Measurements from ENCODE around the gene VPS18. TPM values are rescaled to one million over a fixed set of nuclear protein-coding genes. Genes with fewer than 3 reads are reported as not detected.
A peak's percentile ranks its signal among the peaks of the same experiment; 100 is the strongest.

Gene VPS18
- total RNA-seq, 1 experiment from 2014 or later = 9.6 TPM

- no peak for TF ChIP-seq CTCF (conservative IDR thresholded peaks at IDR 0.05)
- TF ChIP-seq EZH2 (IDR thresholded peaks at IDR 0.05; ENCODE audit: low read depth) = no peak
- Histone ChIP-seq H3K9me2 (ENCODE audit: insufficient read depth) (no peaks in the 10 kb centered on the region), H4K20me1 (ENCODE audit: insufficient read depth) (no peaks in the 10 kb centered on the region), H3K9me3 (ENCODE audit: insufficient read depth, low read depth) (no peaks in the 10 kb centered on the region), H3K4me1 (replicated peaks; ENCODE audit: insufficient read depth) (peaks cover 9% of the 10 kb centered on the region), H2AFZ (no peak overlapping the region), H3K4me3 (no peak overlapping the region), H3K36me3 (ENCODE audit: low read depth) (no peaks in the 10 kb centered on the region), H3K27me3 (ENCODE audit: insufficient read depth, low read depth) (no peaks in the 10 kb centered on the region), H3K27ac (no peak overlapping the region), H3F3A (ENCODE audit: insufficient read depth, low read depth) (peaks cover 6% of the 10 kb centered on the region; the same call in 1 of the 2 replicates), H3K4me2 (no peak overlapping the region), H3K79me2 (ENCODE audit: low read depth) (no peaks in the 10 kb centered on the region)
- peak in 1 of 2 experiments; percentile 57 for DNase-seq
- POLR2A ChIA-PET (ENCODE audit: unreplicated experiment) = no interaction called here
- intact Hi-C loops (cut with micrococcal nuclease; ENCODE audit: unreplicated experiment) = no loop called here
- no TSS peak for BruUV-seq (replicated peaks)
- CTCF ChIA-PET = interaction anchor here (2.7 kb wide), 1 partner anchor 15 kb away, joined by 8 read pairs; the partner anchor contains the start of gene RHOV
Observed at GRCh38 chr15:40889112-40889511, 5.1 kb upstream of the VPS18 start.

GRCh38 chr15:40891138-40891537, 3.1 kb upstream of the VPS18 start:
- Histone ChIP-seq H3K36me3 (ENCODE audit: low read depth) (no peaks in the 10 kb centered on the region), H3K4me1 (replicated peaks; ENCODE audit: insufficient read depth) (peaks cover 20% of the 10 kb centered on the region), H3K27ac (no peak overlapping the region), H3K79me2 (ENCODE audit: low read depth) (peaks cover 17% of the 10 kb centered on the region), H4K20me1 (ENCODE audit: insufficient read depth) (no peaks in the 10 kb centered on the region), H3K9me2 (ENCODE audit: insufficient read depth) (no peaks in the 10 kb centered on the region), H3K9me3 (ENCODE audit: insufficient read depth, low read depth) (no peaks in the 10 kb centered on the region), H3K27me3 (ENCODE audit: insufficient read depth, low read depth) (no peaks in the 10 kb centered on the region), H3F3A (ENCODE audit: insufficient read depth, low read depth) (peaks cover 6% of the 10 kb centered on the region; the same call in 1 of the 2 replicates), H2AFZ (no peak overlapping the region), H3K4me2 (no peak overlapping the region), H3K4me3 (no peak overlapping the region)
- ChIA-PET POLR2A (ENCODE audit: unreplicated experiment) (interaction anchor here (1.2 kb wide), 1 partner anchor 17 kb away, joined by 4 read pairs; the partner anchor contains the start of gene RHOV), CTCF (interaction anchor here (0.6 to 3.0 kb wide), 12 partner anchors 12 to 323 kb away, joined by 3 to 84 read pairs (median 7); partner anchors contain the start of gene RHOV)
- no peak for TF ChIP-seq EZH2 (IDR thresholded peaks at IDR 0.05; ENCODE audit: low read depth)
- TF ChIP-seq CTCF (conservative IDR thresholded peaks at IDR 0.05) = no peak
- no peak for DNase-seq
- BruUV-seq (replicated peaks) = no TSS peak
- intact Hi-C loops (cut with micrococcal nuclease; ENCODE audit: unreplicated experiment) = loop anchor here (5.0 kb wide), 1 partner anchor 614 kb away; no protein-coding TSS in a partner anchor

- no peak overlapping the region for H3K27ac ChIP-seq
- H4K20me1 ChIP-seq (ENCODE audit: insufficient read depth) = no peaks in the 10 kb centered on the region
- peaks cover 20% of the 10 kb centered on the region for H3K4me1 ChIP-seq (replicated peaks; ENCODE audit: insufficient read depth)
- H3K79me2 ChIP-seq (ENCODE audit: low read depth) = peaks cover 22% of the 10 kb centered on the region
- H3K9me2 ChIP-seq (ENCODE audit: insufficient read depth) = no peaks in the 10 kb centered on the region
- ChIA-PET POLR2A (ENCODE audit: unreplicated experiment) (interaction anchor here (0.5 to 1.2 kb wide), 4 partner anchors 16 to 107 kb away, joined by 3 to 4 read pairs (median 4); partner anchors contain the start of gene RHOV), CTCF (interaction anchor here (0.5 to 3.0 kb wide), 17 partner anchors 14 to 323 kb away, joined by 3 to 84 read pairs (median 4); partner anchors contain the start of gene RHOV)
- H3K9me3 ChIP-seq (ENCODE audit: insufficient read depth, low read depth) = no peaks in the 10 kb centered on the region
- DNase-seq = peak; percentile 68
- no peak overlapping the region for H3K4me2 ChIP-seq
- H3F3A ChIP-seq (ENCODE audit: insufficient read depth, low read depth) = peaks cover 6% of the 10 kb centered on the region; the same call in 1 of the 2 replicates
- no TSS peak for BruUV-seq (replicated peaks)
- intact Hi-C loops (cut with micrococcal nuclease; ENCODE audit: unreplicated experiment) = loop anchor here (1.0 to 5.0 kb wide), 2 partner anchors 105 to 615 kb away; no protein-coding TSS in a partner anchor
- no peaks in the 10 kb centered on the region for H3K27me3 ChIP-seq (ENCODE audit: insufficient read depth, low read depth)
- H3K36me3 ChIP-seq (ENCODE audit: low read depth) = no peaks in the 10 kb centered on the region; the same call in 1 of the 2 replicates
- no peak for TF ChIP-seq EZH2 (IDR thresholded peaks at IDR 0.05; ENCODE audit: low read depth)
- peak; percentile 81 for TF ChIP-seq CTCF (conservative IDR thresholded peaks at IDR 0.05)
- H3K4me3 ChIP-seq = no peak overlapping the region
- H2AFZ ChIP-seq = no peak overlapping the region
Observed at GRCh38 chr15:40891810-40892446, 2.3 kb upstream of the VPS18 start.

Measured in PC-9 (cell line).